ENCODE data around the gene TRABD2B. TPM values are rescaled to one million over a fixed set of nuclear protein-coding genes. Genes with fewer than 3 reads are reported as not detected.

TRABD2B gene
- total and polyA plus RNA-seq, 2 experiments from 2014 or later, result not detected

- no peak overlapping the region for H3K4me3 ChIP-seq
- in situ Hi-C loops (cut with MboI), result no loop called here
- H3K4me1 ChIP-seq (ENCODE audit: insufficient read depth), result no peaks in the 10 kb centered on the region
- H3K9me2 ChIP-seq (ENCODE audit: insufficient read depth), result no peaks in the 10 kb centered on the region
- no peak overlapping the region for H2AFZ ChIP-seq
- H3K9me3 ChIP-seq (ENCODE audit: low read depth), result no peaks in the 10 kb centered on the region
- H3K9ac ChIP-seq, result no peak overlapping the region
- no peaks in the 10 kb centered on the region for H4K20me1 ChIP-seq (ENCODE audit: insufficient read depth)
- no peaks in the 10 kb centered on the region for H3F3A ChIP-seq (ENCODE audit: insufficient read depth)
- DNase-seq, result no peak
- TF ChIP-seq EZH2phosphoT487 (IDR thresholded peaks at IDR 0.05; ENCODE audit: insufficient read depth, low read depth), result no peak
- TF ChIP-seq EZH2 (IDR thresholded peaks at IDR 0.05; ENCODE audit: insufficient read depth, poor library complexity, severe bottlenecking), result no peak
- H3K27ac ChIP-seq, result no peak overlapping the region
- peaks cover 68% of the 10 kb centered on the region for H3K27me3 ChIP-seq (replicated peaks; ENCODE audit: insufficient read depth)
- no peaks in the 10 kb centered on the region for H3K36me3 ChIP-seq (ENCODE audit: low read depth)
- H3K79me2 ChIP-seq (ENCODE audit: insufficient read depth), result no peaks in the 10 kb centered on the region
- H3K4me2 ChIP-seq (ENCODE audit: unreplicated experiment), result no peak overlapping the region
These were observed 279.8 kb downstream of the TRABD2B start for GRCh38 chr1:47717341-47717740.

- no peak overlapping the region for H3K27ac ChIP-seq
- TF ChIP-seq EZH2 (IDR thresholded peaks at IDR 0.05; ENCODE audit: insufficient read depth, poor library complexity, severe bottlenecking) (no peak), EZH2phosphoT487 (IDR thresholded peaks at IDR 0.05; ENCODE audit: insufficient read depth, low read depth) (no peak)
- H4K20me1 ChIP-seq (ENCODE audit: insufficient read depth), result no peaks in the 10 kb centered on the region
- H3K36me3 ChIP-seq (ENCODE audit: low read depth), result no peaks in the 10 kb centered on the region
- 58 to 76% methylated on average over 4 of the region's 4 CpGs for whole genome bisulfite sequencing, 2 experiments (ENCODE audit: low coverage in 1 of 2, low lambda C conversion rate in 2 of 2, missing lambda C conversion rate in 2 of 2)
- H3K9me3 ChIP-seq (ENCODE audit: low read depth), result no peaks in the 10 kb centered on the region
- H3K4me2 ChIP-seq (ENCODE audit: unreplicated experiment), result no peak overlapping the region
- H3K79me2 ChIP-seq (ENCODE audit: insufficient read depth), result no peaks in the 10 kb centered on the region
- H3F3A ChIP-seq (ENCODE audit: insufficient read depth), result no peaks in the 10 kb centered on the region
- in situ Hi-C loops (cut with MboI), result no loop called here
- H3K9ac ChIP-seq, result no peak overlapping the region
- no peak overlapping the region for H3K4me3 ChIP-seq
- H3K27me3 ChIP-seq (replicated peaks; ENCODE audit: insufficient read depth), result peaks cover 74% of the 10 kb centered on the region
- H3K9me2 ChIP-seq (ENCODE audit: insufficient read depth), result no peaks in the 10 kb centered on the region
- no peaks in the 10 kb centered on the region for H3K4me1 ChIP-seq (ENCODE audit: insufficient read depth)
- DNase-seq, result no peak
- no peak overlapping the region for H2AFZ ChIP-seq
These were observed 283.0 kb downstream of the TRABD2B start for GRCh38 chr1:47713975-47714767.

GRCh38 chr1:47713333-47713953, 283.7 kb downstream of the TRABD2B start:
- Histone ChIP-seq H3K9me2 (ENCODE audit: insufficient read depth) (no peaks in the 10 kb centered on the region), H3K79me2 (ENCODE audit: insufficient read depth) (no peaks in the 10 kb centered on the region), H3K36me3 (ENCODE audit: low read depth) (no peaks in the 10 kb centered on the region), H3K4me2 (ENCODE audit: unreplicated experiment) (no peak overlapping the region), H3K4me1 (ENCODE audit: insufficient read depth) (no peaks in the 10 kb centered on the region), H3K27me3 (replicated peaks; ENCODE audit: insufficient read depth) (peaks cover 75% of the 10 kb centered on the region), H2AFZ (no peak overlapping the region), H4K20me1 (ENCODE audit: insufficient read depth) (no peaks in the 10 kb centered on the region), H3F3A (ENCODE audit: insufficient read depth) (no peaks in the 10 kb centered on the region), H3K27ac (no peak overlapping the region), H3K9ac (no peak overlapping the region), H3K9me3 (ENCODE audit: low read depth) (no peaks in the 10 kb centered on the region), H3K4me3 (no peak overlapping the region)
- TF ChIP-seq EZH2 (IDR thresholded peaks at IDR 0.05; ENCODE audit: insufficient read depth, poor library complexity, severe bottlenecking) (no peak), EZH2phosphoT487 (IDR thresholded peaks at IDR 0.05; ENCODE audit: insufficient read depth, low read depth) (no peak)
- WGBS, 2 experiments (ENCODE audit: low coverage in 1 of 2, low lambda C conversion rate in 2 of 2, missing lambda C conversion rate in 2 of 2), result 68 to 72% methylated on average over 9 of the region's 9 CpGs
- DNase-seq, result no peak
- in situ Hi-C loops (cut with MboI), result no loop called here

GRCh38 chr1:47712596-47713299, 284.4 kb downstream of the TRABD2B start:
- Histone ChIP-seq H3K4me3 (no peak overlapping the region), H3K9me2 (ENCODE audit: insufficient read depth) (no peaks in the 10 kb centered on the region), H3K79me2 (ENCODE audit: insufficient read depth) (no peaks in the 10 kb centered on the region), H3K36me3 (ENCODE audit: low read depth) (no peaks in the 10 kb centered on the region), H3K4me1 (ENCODE audit: insufficient read depth) (no peaks in the 10 kb centered on the region), H3F3A (ENCODE audit: insufficient read depth) (no peaks in the 10 kb centered on the region), H3K27me3 (replicated peaks; ENCODE audit: insufficient read depth) (peaks cover 74% of the 10 kb centered on the region), H3K9ac (no peak overlapping the region), H2AFZ (no peak overlapping the region), H4K20me1 (ENCODE audit: insufficient read depth) (no peaks in the 10 kb centered on the region), H3K27ac (no peak overlapping the region), H3K9me3 (ENCODE audit: low read depth) (no peaks in the 10 kb centered on the region), H3K4me2 (ENCODE audit: unreplicated experiment) (no peak overlapping the region)
- WGBS, 2 experiments (ENCODE audit: low coverage in 1 of 2, low lambda C conversion rate in 2 of 2, missing lambda C conversion rate in 2 of 2), result 74% methylated on average over 16 of the region's 16 CpGs
- in situ Hi-C loops (cut with MboI), result no loop called here
- no peak for DNase-seq
- TF ChIP-seq EZH2phosphoT487 (IDR thresholded peaks at IDR 0.05; ENCODE audit: insufficient read depth, low read depth) (no peak), EZH2 (IDR thresholded peaks at IDR 0.05; ENCODE audit: insufficient read depth, poor library complexity, severe bottlenecking) (no peak)

Measured in GM23248 (cell line).